ENCODE results near the gene DSCAML1. TPM values are rescaled to one million over a fixed set of nuclear protein-coding genes. Genes with fewer than 3 reads are reported as not detected.

Gene DSCAML1
- total and polyA plus RNA-seq, 9 of the 15 experiments (the other 6 are each of a cell fraction or from before 2014, with no cell fraction given): not detected

DNA sequence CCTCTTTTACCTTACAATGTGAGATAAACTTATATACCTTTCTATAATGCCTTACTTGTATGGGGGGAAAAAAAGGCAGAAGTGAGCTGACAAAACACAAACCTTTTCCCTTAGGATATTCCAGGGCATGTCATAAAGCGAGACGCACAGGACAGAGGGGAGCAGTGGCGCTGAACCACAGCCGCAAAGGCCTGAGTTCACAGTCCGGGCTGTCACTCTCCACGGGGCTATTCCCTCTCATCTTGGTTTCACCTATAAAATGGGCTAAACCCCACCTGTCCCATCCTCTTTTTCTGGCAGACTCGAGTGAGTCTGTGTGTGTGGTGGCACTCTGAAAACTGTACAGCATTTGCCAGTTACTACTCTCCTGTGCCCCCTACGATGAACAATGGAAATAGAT is 41.9 kb upstream of the DSCAML1 start:
- H3K36me3 ChIP-seq (ENCODE audit: control insufficient read depth, insufficient read depth, low read length): no peaks in the 10 kb centered on the region
- WGBS (ENCODE audit: insufficient coverage, low coverage, missing lambda C conversion rate): 17% methylated on average over 8 of the region's 8 CpGs
- H3K79me2 ChIP-seq (ENCODE audit: control insufficient read depth, insufficient read depth, low read length): no peaks in the 10 kb centered on the region
- H3K9me1 ChIP-seq (ENCODE audit: control insufficient read depth, insufficient read depth, low read length): peaks cover 3% of the 10 kb centered on the region
- ATAC-seq (no peak), DNase-seq (ENCODE audit: extremely low read depth in 1 of 4, low spot score in 3 of 4) (no peak), FAIRE-seq (no peak)
- CTCF ChIA-PET (ENCODE audit: low intra/inter-chr PET ratio): no interaction called here
- H2AFZ ChIP-seq (ENCODE audit: low read depth, low read length): no peak overlapping the region
- H3K4me2 ChIP-seq (ENCODE audit: insufficient read depth, low read length): no peak overlapping the region
- in situ Hi-C loops (cut with MboI): no loop called here
- H3K27me3 ChIP-seq (ENCODE audit: control insufficient read depth in 2 of 2, insufficient read depth in 2 of 2, low read length in 2 of 2): peaks cover 31 to 85% of the 10 kb centered on the region in 2 experiments; a peak in 4 of 5 replicates
- POLR2A ChIA-PET: interaction anchor here (0.6 kb wide), 1 partner anchor 15 kb away, joined by 3 read pairs; the partner anchor contains the start of gene FXYD2
- H3K4me3 ChIP-seq: no peak overlapping the region
- no peaks in the 10 kb centered on the region; a peak in 1 of 5 replicates for H3K4me1 ChIP-seq (replicated peaks in 1 of 2; ENCODE audit: control insufficient read depth in 2 of 2, insufficient read depth in 2 of 2, low read length in 2 of 2)
- no peak overlapping the region for H3K9ac ChIP-seq (ENCODE audit: insufficient read depth in 1 of 2, low read depth in 2 of 2, low read length in 2 of 2)
- intact Hi-C loops (cut with micrococcal nuclease): no loop called here
- BruUV-seq (replicated peaks): no TSS peak
- no peaks in the 10 kb centered on the region for H3K9me3 ChIP-seq (replicated peaks; ENCODE audit: control insufficient read depth, insufficient read depth, low read depth, low read length)
- peaks cover 10% of the 10 kb centered on the region; the same call in 1 of the 2 replicates for H4K20me1 ChIP-seq (replicated peaks; ENCODE audit: control insufficient read depth, insufficient read depth, low read length)
- no peak overlapping the region for H3K27ac ChIP-seq (ENCODE audit: extremely low read depth, low read depth, low read length)
- TF ChIP-seq, protein P1, sequence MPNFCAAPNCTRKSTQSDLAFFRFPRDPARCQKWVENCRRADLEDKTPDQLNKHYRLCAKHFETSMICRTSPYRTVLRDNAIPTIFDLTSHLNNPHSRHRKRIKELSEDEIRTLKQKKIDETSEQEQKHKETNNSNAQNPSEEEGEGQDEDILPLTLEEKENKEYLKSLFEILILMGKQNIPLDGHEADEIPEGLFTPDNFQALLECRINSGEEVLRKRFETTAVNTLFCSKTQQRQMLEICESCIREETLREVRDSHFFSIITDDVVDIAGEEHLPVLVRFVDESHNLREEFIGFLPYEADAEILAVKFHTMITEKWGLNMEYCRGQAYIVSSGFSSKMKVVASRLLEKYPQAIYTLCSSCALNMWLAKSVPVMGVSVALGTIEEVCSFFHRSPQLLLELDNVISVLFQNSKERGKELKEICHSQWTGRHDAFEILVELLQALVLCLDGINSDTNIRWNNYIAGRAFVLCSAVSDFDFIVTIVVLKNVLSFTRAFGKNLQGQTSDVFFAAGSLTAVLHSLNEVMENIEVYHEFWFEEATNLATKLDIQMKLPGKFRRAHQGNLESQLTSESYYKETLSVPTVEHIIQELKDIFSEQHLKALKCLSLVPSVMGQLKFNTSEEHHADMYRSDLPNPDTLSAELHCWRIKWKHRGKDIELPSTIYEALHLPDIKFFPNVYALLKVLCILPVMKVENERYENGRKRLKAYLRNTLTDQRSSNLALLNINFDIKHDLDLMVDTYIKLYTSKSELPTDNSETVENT (CRISPR knock-in tag; IDR thresholded peaks at IDR 0.05): no peak
- TF ChIP-seq TCFL5 (CRISPR knock-in tag; conservative IDR thresholded peaks at IDR 0.05): no peak
- no peak for TF ChIP-seq HMG20A (CRISPR knock-in tag; conservative IDR thresholded peaks at IDR 0.05)
- TF ChIP-seq, protein P2, sequence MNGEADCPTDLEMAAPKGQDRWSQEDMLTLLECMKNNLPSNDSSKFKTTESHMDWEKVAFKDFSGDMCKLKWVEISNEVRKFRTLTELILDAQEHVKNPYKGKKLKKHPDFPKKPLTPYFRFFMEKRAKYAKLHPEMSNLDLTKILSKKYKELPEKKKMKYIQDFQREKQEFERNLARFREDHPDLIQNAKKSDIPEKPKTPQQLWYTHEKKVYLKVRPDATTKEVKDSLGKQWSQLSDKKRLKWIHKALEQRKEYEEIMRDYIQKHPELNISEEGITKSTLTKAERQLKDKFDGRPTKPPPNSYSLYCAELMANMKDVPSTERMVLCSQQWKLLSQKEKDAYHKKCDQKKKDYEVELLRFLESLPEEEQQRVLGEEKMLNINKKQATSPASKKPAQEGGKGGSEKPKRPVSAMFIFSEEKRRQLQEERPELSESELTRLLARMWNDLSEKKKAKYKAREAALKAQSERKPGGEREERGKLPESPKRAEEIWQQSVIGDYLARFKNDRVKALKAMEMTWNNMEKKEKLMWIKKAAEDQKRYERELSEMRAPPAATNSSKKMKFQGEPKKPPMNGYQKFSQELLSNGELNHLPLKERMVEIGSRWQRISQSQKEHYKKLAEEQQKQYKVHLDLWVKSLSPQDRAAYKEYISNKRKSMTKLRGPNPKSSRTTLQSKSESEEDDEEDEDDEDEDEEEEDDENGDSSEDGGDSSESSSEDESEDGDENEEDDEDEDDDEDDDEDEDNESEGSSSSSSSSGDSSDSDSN (IDR thresholded peaks at IDR 0.05; ENCODE audit: borderline replicate concordance in 1 of 2, low read depth in 2 of 2, low read length in 2 of 2): no peak
- TF ChIP-seq ZNF77 (CRISPR knock-in tag; IDR thresholded peaks at IDR 0.05): no peak
- TF ChIP-seq BCL6 (CRISPR knock-in tag; IDR thresholded peaks at IDR 0.05): no peak
- TF ChIP-seq RBM22 (IDR thresholded peaks at IDR 0.05; ENCODE audit: low read depth, low read length, poor library complexity, severe bottlenecking): no peak
- TF ChIP-seq ZEB2 (IDR thresholded peaks at IDR 0.05): no peak
- no peak for TF ChIP-seq PHTF2 (CRISPR knock-in tag; IDR thresholded peaks at IDR 0.05)
- TF ChIP-seq HDGF (IDR thresholded peaks at IDR 0.05): no peak
- TF ChIP-seq ZNF184 (CRISPR knock-in tag; IDR thresholded peaks at IDR 0.05): no peak
- no peak for TF ChIP-seq ZNF444 (CRISPR knock-in tag; IDR thresholded peaks at IDR 0.05)
- no peak for TF ChIP-seq PURB (CRISPR knock-in tag; IDR thresholded peaks at IDR 0.05; ENCODE audit: low read depth)
- TF ChIP-seq, protein P3, sequence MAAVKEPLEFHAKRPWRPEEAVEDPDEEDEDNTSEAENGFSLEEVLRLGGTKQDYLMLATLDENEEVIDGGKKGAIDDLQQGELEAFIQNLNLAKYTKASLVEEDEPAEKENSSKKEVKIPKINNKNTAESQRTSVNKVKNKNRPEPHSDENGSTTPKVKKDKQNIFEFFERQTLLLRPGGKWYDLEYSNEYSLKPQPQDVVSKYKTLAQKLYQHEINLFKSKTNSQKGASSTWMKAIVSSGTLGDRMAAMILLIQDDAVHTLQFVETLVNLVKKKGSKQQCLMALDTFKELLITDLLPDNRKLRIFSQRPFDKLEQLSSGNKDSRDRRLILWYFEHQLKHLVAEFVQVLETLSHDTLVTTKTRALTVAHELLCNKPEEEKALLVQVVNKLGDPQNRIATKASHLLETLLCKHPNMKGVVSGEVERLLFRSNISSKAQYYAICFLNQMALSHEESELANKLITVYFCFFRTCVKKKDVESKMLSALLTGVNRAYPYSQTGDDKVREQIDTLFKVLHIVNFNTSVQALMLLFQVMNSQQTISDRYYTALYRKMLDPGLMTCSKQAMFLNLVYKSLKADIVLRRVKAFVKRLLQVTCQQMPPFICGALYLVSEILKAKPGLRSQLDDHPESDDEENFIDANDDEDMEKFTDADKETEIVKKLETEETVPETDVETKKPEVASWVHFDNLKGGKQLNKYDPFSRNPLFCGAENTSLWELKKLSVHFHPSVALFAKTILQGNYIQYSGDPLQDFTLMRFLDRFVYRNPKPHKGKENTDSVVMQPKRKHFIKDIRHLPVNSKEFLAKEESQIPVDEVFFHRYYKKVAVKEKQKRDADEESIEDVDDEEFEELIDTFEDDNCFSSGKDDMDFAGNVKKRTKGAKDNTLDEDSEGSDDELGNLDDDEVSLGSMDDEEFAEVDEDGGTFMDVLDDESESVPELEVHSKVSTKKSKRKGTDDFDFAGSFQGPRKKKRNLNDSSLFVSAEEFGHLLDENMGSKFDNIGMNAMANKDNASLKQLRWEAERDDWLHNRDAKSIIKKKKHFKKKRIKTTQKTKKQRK (IDR thresholded peaks at IDR 0.05; ENCODE audit: borderline replicate concordance, low read depth, low read length): no peak
- TF ChIP-seq ZNF175 (CRISPR knock-in tag; IDR thresholded peaks at IDR 0.05; ENCODE audit: low read depth): no peak
- TF ChIP-seq ETS2 (tag; IDR thresholded peaks at IDR 0.05; ENCODE audit: borderline replicate concordance, poor library complexity, severe bottlenecking): no peak
- TF ChIP-seq ZNF583 (CRISPR knock-in tag; IDR thresholded peaks at IDR 0.05): no peak

All from K562 (cell line).